ENCODE data around the gene DDR2.
A peak's percentile ranks its signal among the peaks of the same experiment; 100 is the strongest.
"Not testable (repeated sequence)": the region's sequence is repeated elsewhere in the genome, so short reads cannot be mapped to it uniquely, and the experiment has no call there.

Gene DDR2

GRCh38 chr1:162765788-162766187 is 133.5 kb downstream of the DDR2 start:
- no peak for DNase-seq (ENCODE audit: low spot score)
- TF ChIP-seq CTCF (IDR thresholded peaks at IDR 0.05; ENCODE audit: extremely low read depth, missing control alignments): no peak

DNA sequence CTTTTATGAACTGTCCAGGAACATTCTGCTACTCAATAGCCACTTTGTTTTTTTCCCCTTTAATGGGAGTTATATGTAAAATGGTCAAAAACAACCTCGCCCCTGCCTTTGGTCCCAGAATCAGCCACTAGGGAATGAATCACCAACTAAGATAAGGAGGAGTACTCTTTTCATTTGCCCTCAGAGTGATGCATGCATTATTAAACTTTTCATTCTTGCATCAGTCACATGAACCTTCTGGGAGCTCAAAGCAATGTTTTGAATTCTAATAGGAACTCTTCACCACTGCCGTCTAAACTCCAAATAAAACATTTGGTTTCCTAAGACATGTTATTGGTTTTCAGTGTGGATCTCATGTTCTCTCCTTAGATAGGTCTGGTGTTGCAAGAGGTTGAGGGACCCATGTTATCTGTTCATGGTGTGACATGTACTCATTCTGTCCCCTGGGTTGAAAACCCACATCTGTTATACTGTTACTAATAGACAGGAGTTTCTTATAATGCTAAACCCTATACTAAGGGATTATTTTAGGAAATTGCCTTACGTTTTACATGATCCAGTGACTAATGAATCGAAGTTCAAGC is 140.4 kb downstream of the DDR2 start:
- TF ChIP-seq CTCF (IDR thresholded peaks at IDR 0.05; ENCODE audit: extremely low read depth, missing control alignments): no peak
- no peak for DNase-seq (ENCODE audit: low spot score)

DNA sequence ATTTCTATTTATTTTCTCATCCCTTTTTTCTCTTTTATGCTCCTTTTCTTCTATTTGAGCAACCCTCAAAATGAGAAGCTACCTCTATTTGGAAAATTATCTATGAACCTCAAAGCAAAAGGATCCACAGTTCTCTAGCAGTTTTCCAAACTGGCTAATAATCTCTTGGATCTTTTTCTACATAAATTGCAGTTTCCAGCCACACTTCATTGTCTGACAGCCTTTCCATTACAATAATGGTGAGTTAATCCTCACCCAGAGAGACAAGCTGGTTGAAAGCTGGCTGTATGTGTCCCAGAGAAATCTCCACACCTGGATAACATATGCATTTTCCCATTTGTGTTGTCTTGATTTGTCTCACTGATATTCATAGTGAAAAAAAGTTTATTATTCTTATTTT is 141.7 kb downstream of the DDR2 start:
- DNase-seq (ENCODE audit: low spot score): no peak
- no peak for TF ChIP-seq CTCF (IDR thresholded peaks at IDR 0.05; ENCODE audit: extremely low read depth, missing control alignments)

- DNase-seq (ENCODE audit: low spot score): no peak
- TF ChIP-seq CTCF (IDR thresholded peaks at IDR 0.05; ENCODE audit: extremely low read depth, missing control alignments): no peak
These were observed 146.8 kb downstream of the DDR2 start for GRCh38 chr1:162779043-162779442.

DNA sequence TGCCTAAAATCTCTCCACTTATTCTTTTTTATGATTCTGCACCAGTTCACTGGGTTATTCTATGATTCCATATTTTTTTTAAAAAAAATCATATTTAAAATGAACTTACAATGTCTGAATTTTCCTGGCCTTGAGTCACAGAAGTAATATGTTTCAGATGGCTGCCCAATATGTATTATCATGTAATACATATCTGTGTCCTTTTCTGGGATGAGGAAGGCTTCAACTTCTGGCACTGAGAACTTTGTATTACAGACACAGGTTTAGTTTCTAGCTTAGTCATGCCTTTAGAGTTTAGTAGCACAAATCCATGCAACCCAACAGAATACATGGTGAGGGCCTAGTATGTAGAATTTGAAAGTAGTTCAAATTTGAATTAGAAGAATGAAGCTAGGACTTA is 150.4 kb downstream of the DDR2 start:
- no peak for TF ChIP-seq CTCF (IDR thresholded peaks at IDR 0.05; ENCODE audit: extremely low read depth, missing control alignments)
- no peak for DNase-seq (ENCODE audit: low spot score)

DNA sequence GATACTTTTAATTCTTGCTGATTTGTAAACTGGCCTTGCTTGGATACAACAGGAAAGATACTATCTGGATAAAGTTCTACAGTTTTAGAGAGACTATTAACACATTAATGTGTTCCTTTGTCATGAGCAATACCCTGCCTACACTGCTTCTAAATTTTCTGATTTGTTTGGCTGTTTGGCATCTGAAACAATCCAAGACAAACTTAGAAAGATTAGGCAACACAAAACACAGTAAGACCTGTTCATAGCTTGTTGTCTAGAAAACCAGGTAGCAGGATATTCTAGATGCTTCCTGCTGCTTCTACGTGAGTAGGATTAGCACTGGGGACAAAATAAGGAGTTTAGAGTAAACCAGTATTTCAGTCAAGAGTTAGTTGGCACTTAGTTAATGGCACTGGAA is 152.7 kb downstream of the DDR2 start:
- not testable (repeated sequence) for DNase-seq (ENCODE audit: low spot score)

- not testable (repeated sequence) for DNase-seq (ENCODE audit: low spot score)
These were observed 156.5 kb downstream of the DDR2 start for GRCh38 chr1:162788783-162789182.

- peak; percentile 19 for DNase-seq (ENCODE audit: low spot score)
These were observed 158.2 kb downstream of the DDR2 start, which contains the start of gene HSD17B7 for GRCh38 chr1:162790303-162790984. Gene HSD17B7, plus strand, starts transcription at chr1:162790702. Its CDS starts 99 bp downstream, at chr1:162790801.

DNA sequence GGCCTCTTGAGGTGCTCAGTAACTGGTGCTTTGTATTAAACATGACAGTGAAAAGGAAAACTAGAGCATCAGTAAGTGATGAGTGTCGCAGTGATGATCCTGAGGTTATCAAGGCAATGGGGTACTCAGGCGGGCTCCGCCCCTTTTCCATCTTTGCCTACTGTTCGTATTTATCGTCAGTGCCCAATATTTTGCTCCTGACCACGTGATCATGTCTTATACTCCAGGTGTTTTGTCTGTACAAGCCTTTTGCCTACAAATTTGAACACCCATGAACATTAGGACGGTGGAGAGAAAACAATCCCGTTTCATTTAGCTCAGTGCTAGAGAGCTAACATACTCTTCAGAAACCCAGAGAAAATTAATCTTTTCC is 158.7 kb downstream of the DDR2 start:
- not testable (repeated sequence) for DNase-seq (ENCODE audit: low spot score)

DNA sequence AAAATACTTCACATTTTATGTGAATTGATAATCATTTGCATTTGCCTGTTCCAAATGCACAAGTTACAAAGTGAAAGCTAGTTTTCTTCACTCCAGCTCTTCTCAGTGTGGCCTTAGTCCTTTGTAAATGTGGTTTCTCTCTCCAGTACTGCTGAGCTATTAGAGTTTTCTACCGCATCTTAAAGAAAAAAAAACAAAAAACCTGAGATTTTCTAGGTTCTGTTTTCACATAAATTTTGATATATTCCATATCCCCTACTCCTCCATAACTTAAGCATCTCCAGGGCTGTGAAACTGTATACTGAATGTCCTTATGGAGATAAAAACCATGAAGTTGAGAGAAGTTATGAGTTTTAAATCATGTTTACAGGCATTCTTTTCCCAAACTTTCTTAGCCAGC is 162.0 kb downstream of the DDR2 start:
- not testable (repeated sequence) for DNase-seq (ENCODE audit: low spot score)

GRCh38 chr1:162796617-162797279 is 164.5 kb downstream of the DDR2 start:
- not testable (repeated sequence) for DNase-seq (ENCODE audit: low spot score)

- not testable (repeated sequence) for DNase-seq (ENCODE audit: low spot score)
These were observed 167.9 kb downstream of the DDR2 start for GRCh38 chr1:162799995-162800830.

- not testable (repeated sequence) for DNase-seq (ENCODE audit: low spot score)
These were observed 175.2 kb downstream of the DDR2 start for GRCh38 chr1:162807503-162807902.

DNA sequence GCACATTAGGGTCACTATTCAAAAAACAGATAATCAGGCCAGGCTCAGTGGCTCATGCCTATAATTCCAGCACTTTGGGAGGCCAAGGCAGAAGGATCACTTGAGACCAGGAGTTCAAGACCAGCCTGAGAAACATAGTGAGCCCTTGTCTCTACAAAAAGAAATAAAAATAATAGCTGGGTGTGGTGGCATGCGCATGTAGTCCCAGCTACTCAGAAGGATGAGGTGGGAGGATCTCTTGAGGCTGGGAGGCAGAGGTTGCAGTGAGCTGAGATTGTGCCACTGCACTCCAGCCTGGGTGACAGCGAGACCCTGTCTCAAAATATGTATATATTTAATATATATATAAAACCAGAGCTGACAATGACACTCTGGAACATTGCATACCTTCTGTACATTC is 180.1 kb downstream of the DDR2 start:
- DNase-seq (ENCODE audit: low spot score): not testable (repeated sequence)
